ENCODE results near the gene SDF2L1. TPM values are rescaled to one million over a fixed set of nuclear protein-coding genes. Genes with fewer than 3 reads are reported as not detected.

SDF2L1 gene
- total RNA-seq, 1 donor from 2014 or later = 36.1 TPM

- no peaks in the 10 kb centered on the region for H3K27me3 ChIP-seq (ENCODE audit: low read depth)
- peaks cover 12% of the 10 kb centered on the region for H3K36me3 ChIP-seq
- DNase-seq (peak; percentile 95), ATAC-seq (peak; percentile 98 to 99)
- no peaks in the 10 kb centered on the region for H3K9me3 ChIP-seq
- TF ChIP-seq CTCF (IDR thresholded peaks at IDR 0.05) = peak; percentile 44
- peak within 1 kb of the TSS; percentile 82 for H3K27ac ChIP-seq
- peak within 1 kb of the TSS; percentile 98 for H3K4me3 ChIP-seq
- H3K4me1 ChIP-seq = peaks cover 28% of the 10 kb centered on the region
- intact Hi-C loops (cut with DNase I) = no loop called here
Observed at GRCh38 chr22:21629255-21630149, 12.6 kb upstream of the SDF2L1 start, which contains the start of gene YDJC. YDJC (minus strand) TSS chr22:21630022; CDS start chr22:21630014, 8 bp downstream.

DNA sequence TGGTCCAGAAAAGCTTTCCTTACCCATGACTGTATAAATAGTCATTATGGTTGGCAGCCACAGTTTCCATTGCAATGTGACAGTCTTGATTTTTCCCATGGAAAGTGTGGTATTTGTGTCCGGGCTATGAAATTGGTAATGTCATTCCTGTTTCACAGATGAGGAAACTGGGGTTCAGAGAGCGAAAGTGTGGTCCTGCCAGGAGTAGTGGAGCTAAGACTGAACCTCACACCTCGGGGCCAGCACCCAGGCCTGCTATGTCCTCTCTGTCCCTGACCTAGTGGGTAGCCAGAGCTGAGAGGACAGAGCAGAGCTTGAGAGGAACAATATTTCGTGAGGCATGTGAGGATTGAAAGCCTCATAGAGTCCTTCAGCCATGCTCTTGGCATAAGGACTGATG lies 11.1 kb upstream of the SDF2L1 start:
- H3K36me3 ChIP-seq = peaks cover 12% of the 10 kb centered on the region
- no peaks in the 10 kb centered on the region for H3K9me3 ChIP-seq
- no peaks in the 10 kb centered on the region for H3K27me3 ChIP-seq (ENCODE audit: low read depth)
- no peak overlapping the region for H3K4me3 ChIP-seq
- DNase-seq (no peak), ATAC-seq (no peak)
- peaks cover 18% of the 10 kb centered on the region for H3K4me1 ChIP-seq
- H3K27ac ChIP-seq = no peak overlapping the region
- TF ChIP-seq CTCF (IDR thresholded peaks at IDR 0.05) = no peak
- intact Hi-C loops (cut with DNase I) = no loop called here

- H3K4me1 ChIP-seq = peaks cover 18% of the 10 kb centered on the region
- H3K9me3 ChIP-seq = no peaks in the 10 kb centered on the region
- no peak within 1 kb of the TSS for H3K4me3 ChIP-seq
- no peaks in the 10 kb centered on the region for H3K27me3 ChIP-seq (ENCODE audit: low read depth)
- ATAC-seq = no peak
- TF ChIP-seq CTCF (IDR thresholded peaks at IDR 0.05) = no peak
- DNase-seq = peak; percentile 70
- intact Hi-C loops (cut with DNase I) = no loop called here
- peaks cover 9% of the 10 kb centered on the region for H3K36me3 ChIP-seq
- no peak within 1 kb of the TSS for H3K27ac ChIP-seq
Observed at GRCh38 chr22:21632237-21632895, 9.7 kb upstream of the SDF2L1 start, which contains the start of gene CCDC116. CCDC116 (plus strand) TSS chr22:21632760; CDS start chr22:21633182, 422 bp downstream.

- H3K4me1 ChIP-seq = peaks cover 18% of the 10 kb centered on the region
- ATAC-seq = no peak
- intact Hi-C loops (cut with DNase I) = no loop called here
- no peak for DNase-seq
- no peaks in the 10 kb centered on the region for H3K9me3 ChIP-seq
- H3K27ac ChIP-seq = no peak overlapping the region
- no peaks in the 10 kb centered on the region for H3K27me3 ChIP-seq (ENCODE audit: low read depth)
- TF ChIP-seq CTCF (IDR thresholded peaks at IDR 0.05) = no peak
- no peak overlapping the region for H3K4me3 ChIP-seq
- H3K36me3 ChIP-seq = peaks cover 5% of the 10 kb centered on the region
Observed at GRCh38 chr22:21632931-21633330, 9.2 kb upstream of the SDF2L1 start.

GRCh38 chr22:21633481-21633880 lies 8.6 kb upstream of the SDF2L1 start:
- no peaks in the 10 kb centered on the region for H3K9me3 ChIP-seq
- ATAC-seq (no peak), DNase-seq (no peak)
- H3K27ac ChIP-seq = no peak overlapping the region
- H3K27me3 ChIP-seq (ENCODE audit: low read depth) = no peaks in the 10 kb centered on the region
- peaks cover 13% of the 10 kb centered on the region for H3K4me1 ChIP-seq
- no peaks in the 10 kb centered on the region for H3K36me3 ChIP-seq
- H3K4me3 ChIP-seq = no peak overlapping the region
- no peak for TF ChIP-seq CTCF (IDR thresholded peaks at IDR 0.05)
- intact Hi-C loops (cut with DNase I) = no loop called here

All from lower lobe of right lung (tissue), 2 donors.